Hematopoietic multipotent progenitor cell treated with erythropoietin and hydrocortisone succinate and interleukin-3 and kit ligand, for 17 days (in vitro differentiated cells): ENCODE results near the gene ST6GALNAC2.

Source experiments
- DNase-seq: peaks from one replicate; pipeline ENCODE4 v3.0.0-alpha.2; 2015; ENCODE audit warnings: low spot score

Gene ST6GALNAC2

GRCh38 chr17:76556765-76557367, 28.8 kb downstream of the ST6GALNAC2 start:
- no peak for DNase-seq

- DNase-seq, result no peak
Observed at GRCh38 chr17:76554131-76554530, 31.5 kb downstream of the ST6GALNAC2 start.

GRCh38 chr17:76553178-76553908, 32.3 kb downstream of the ST6GALNAC2 start:
- no peak for DNase-seq

GRCh38 chr17:76551685-76552084, 34.0 kb downstream of the ST6GALNAC2 start:
- DNase-seq, result no peak

- DNase-seq, result no peak
Observed at GRCh38 chr17:76550712-76551615, 34.7 kb downstream of the ST6GALNAC2 start.

- no peak for DNase-seq
Observed at GRCh38 chr17:76549539-76549938, 36.1 kb downstream of the ST6GALNAC2 start.

GRCh38 chr17:76549215-76549518, 36.5 kb downstream of the ST6GALNAC2 start:
- DNase-seq, result no peak

- no peak for DNase-seq
Observed at GRCh38 chr17:76548378-76549214, 37.1 kb downstream of the ST6GALNAC2 start.

GRCh38 chr17:76547642-76548202, 37.9 kb downstream of the ST6GALNAC2 start:
- no peak for DNase-seq

- peak; percentile 50 for DNase-seq
Observed at GRCh38 chr17:76547183-76547641, 38.4 kb downstream of the ST6GALNAC2 start.

- DNase-seq, result no peak
Observed at GRCh38 chr17:76546556-76547182, 39.0 kb downstream of the ST6GALNAC2 start.

GRCh38 chr17:76545918-76546555, 39.6 kb downstream of the ST6GALNAC2 start:
- DNase-seq, result no peak

GRCh38 chr17:76544546-76545365, 40.9 kb downstream of the ST6GALNAC2 start:
- no peak for DNase-seq

- no peak for DNase-seq
Observed at GRCh38 chr17:76543826-76544545, 41.7 kb downstream of the ST6GALNAC2 start.

- no peak for DNase-seq
Observed at GRCh38 chr17:76543482-76543825, 42.2 kb downstream of the ST6GALNAC2 start.

- DNase-seq, result no peak
Observed at GRCh38 chr17:76542984-76543383, 42.7 kb downstream of the ST6GALNAC2 start.

- no peak for DNase-seq
Observed at GRCh38 chr17:76542566-76542971, 43.1 kb downstream of the ST6GALNAC2 start.

GRCh38 chr17:76541739-76542454, 43.8 kb downstream of the ST6GALNAC2 start:
- no peak for DNase-seq
